ENCODE results near the gene NDUFS7.

- no peak for TF ChIP-seq CREB1 (IDR thresholded peaks at IDR 0.05)
- TF ChIP-seq CREB1 (CRISPR knock-in tag; IDR thresholded peaks at IDR 0.05), result no peak
- TF ChIP-seq, protein P1, sequence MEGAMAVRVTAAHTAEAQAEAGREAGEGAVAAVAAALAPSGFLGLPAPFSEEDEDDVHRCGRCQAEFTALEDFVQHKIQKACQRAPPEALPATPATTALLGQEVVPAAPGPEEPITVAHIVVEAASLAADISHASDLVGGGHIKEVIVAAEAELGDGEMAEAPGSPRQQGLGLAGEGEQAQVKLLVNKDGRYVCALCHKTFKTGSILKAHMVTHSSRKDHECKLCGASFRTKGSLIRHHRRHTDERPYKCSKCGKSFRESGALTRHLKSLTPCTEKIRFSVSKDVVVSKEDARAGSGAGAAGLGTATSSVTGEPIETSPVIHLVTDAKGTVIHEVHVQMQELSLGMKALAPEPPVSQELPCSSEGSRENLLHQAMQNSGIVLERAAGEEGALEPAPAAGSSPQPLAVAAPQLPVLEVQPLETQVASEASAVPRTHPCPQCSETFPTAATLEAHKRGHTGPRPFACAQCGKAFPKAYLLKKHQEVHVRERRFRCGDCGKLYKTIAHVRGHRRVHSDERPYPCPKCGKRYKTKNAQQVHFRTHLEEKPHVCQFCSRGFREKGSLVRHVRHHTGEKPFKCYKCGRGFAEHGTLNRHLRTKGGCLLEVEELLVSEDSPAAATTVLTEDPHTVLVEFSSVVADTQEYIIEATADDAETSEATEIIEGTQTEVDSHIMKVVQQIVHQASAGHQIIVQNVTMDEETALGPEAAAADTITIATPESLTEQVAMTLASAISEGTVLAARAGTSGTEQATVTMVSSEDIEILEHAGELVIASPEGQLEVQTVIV (CRISPR knock-in tag; IDR thresholded peaks at IDR 0.05; ENCODE audit: borderline replicate concordance), result no peak
- no peak for TF ChIP-seq BACH1 (tag; IDR thresholded peaks at IDR 0.05)
- no peak for TF ChIP-seq PRDM10 (IDR thresholded peaks at IDR 0.05; ENCODE audit: partially characterized antibody)
- TF ChIP-seq ZNF277 (CRISPR knock-in tag; IDR thresholded peaks at IDR 0.05; ENCODE audit: borderline replicate concordance), result no peak
- TF ChIP-seq CBX3 (IDR thresholded peaks at IDR 0.05; ENCODE audit: borderline replicate concordance in 1 of 2, low read length in 2 of 2), result no peak
- TF ChIP-seq ZNF431 (CRISPR knock-in tag; IDR thresholded peaks at IDR 0.05), result no peak
- no peak for TF ChIP-seq CSDE1 (IDR thresholded peaks at IDR 0.05)
- no peak for TF ChIP-seq JUND (IDR thresholded peaks at IDR 0.05; ENCODE audit: borderline replicate concordance, low read depth, low read length)
- TF ChIP-seq JUND (tag; IDR thresholded peaks at IDR 0.05; ENCODE audit: borderline replicate concordance, low read depth, low read length), result no peak
- TF ChIP-seq, protein P2, sequence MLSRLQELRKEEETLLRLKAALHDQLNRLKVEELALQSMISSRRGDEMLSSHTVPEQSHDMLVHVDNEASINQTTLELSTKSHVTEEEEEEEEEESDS (CRISPR knock-in tag; IDR thresholded peaks at IDR 0.05), result no peak
- TF ChIP-seq RAD21 (CRISPR knock-in tag; conservative IDR thresholded peaks at IDR 0.05 in 1 of 2, IDR thresholded peaks at IDR 0.05 in 1 of 2), result no peak
- TF ChIP-seq NEUROD1 (IDR thresholded peaks at IDR 0.05; ENCODE audit: borderline replicate concordance, low read depth, low read length, partially characterized antibody), result no peak
- no peak for TF ChIP-seq EZH2 (IDR thresholded peaks at IDR 0.05; ENCODE audit: borderline replicate concordance, low read depth, low read length)
Observed at GRCh38 chr19:1365319-1366269, 18.1 kb upstream of the NDUFS7 start.
